T-cell (primary cell): ENCODE measurements around the gene GOLGA6C. TPM values are rescaled to one million over a fixed set of nuclear protein-coding genes. Genes with fewer than 3 reads are reported as not detected.
"Not testable (repeated sequence)": the region's sequence is repeated elsewhere in the genome, so short reads cannot be mapped to it uniquely, and the experiment has no call there.

Experiments
- ATAC-seq, 4 experiments: fragments of 200-7000 bp in 3 of 4; fragments of 150-1000 bp in 1 of 4; cut with Tn5 transposase; replicated peaks in 1 of 4; 1 replicate in 3 of 4; 2 replicates in 1 of 4; pipeline ENCODE4 v1.10.0; 2021; ENCODE audit warnings: moderate library complexity in 3 of 4, mild to moderate bottlenecking in 2 of 4, moderate number of reproducible peaks in 1 of 4
- CTCF ChIA-PET, 2 donors: fragments of 300-600 bp; sonication (Branson Sonifier 250); formaldehyde crosslinking; loops; one replicate each; lab custom pipeline; 2022; ENCODE audit warnings: antibody characterized with exemption in 2 of 2; lab: Charles Lee
- POLR2A ChIA-PET, 2 donors: fragments of 300-600 bp; sonication (Branson Sonifier 250); formaldehyde crosslinking; loops; one replicate each; lab custom pipeline; 2022; ENCODE audit warnings: antibody characterized with exemption in 2 of 2; lab: Charles Lee
- DNase-seq, 35 experiments: peaks; one replicate each; pipeline versions ENCODE4 v3.0.0 to v3.0.0-alpha.2; 2013 to 2023
- H3K27ac ChIP-seq: one replicate; pipeline ENCODE4 v1.5.1; 2013; ENCODE audit warnings: low read length
- H3K27me3 ChIP-seq, 2 experiments: replicated peaks in 1 of 2; 1 replicate in 1 of 2; 2 replicates in 1 of 2; pipeline versions ENCODE4 v1.6.1 to v1.7.0; 2013; ENCODE audit warnings: low read length in 1 of 2, mixed read lengths in 1 of 2; ENCODE audit not compliant: control insufficient read depth in 2 of 2, insufficient read depth in 2 of 2; ENCODE audit errors: extremely low read depth in 1 of 2
- H3K36me3 ChIP-seq, 2 donors: 1 replicate in 1 of 2; 2 replicates in 1 of 2; pipeline versions ENCODE4 v1.6.1 to v1.7.0; 2013; ENCODE audit warnings: low read length in 1 of 2; ENCODE audit not compliant: control insufficient read depth in 2 of 2, insufficient read depth in 1 of 2; ENCODE audit errors: extremely low read depth in 1 of 2
- H3K4me1 ChIP-seq, 2 experiments: 1 replicate in 1 of 2; 2 replicates in 1 of 2; pipeline versions ENCODE4 v1.6.1 to v1.7.0; 2013; ENCODE audit warnings: low read length in 2 of 2, mixed read lengths in 1 of 2; ENCODE audit not compliant: insufficient read depth in 2 of 2, control insufficient read depth in 1 of 2; ENCODE audit errors: extremely low read depth in 1 of 2
- H3K4me3 ChIP-seq, 2 donors: 1 replicate in 1 of 2; 2 replicates in 1 of 2; pipeline versions ENCODE4 v1.5.1 to v1.7.0; 2013; ENCODE audit warnings: mild to moderate bottlenecking in 2 of 2, low read length in 1 of 2, moderate library complexity in 1 of 2; ENCODE audit not compliant: control insufficient read depth in 1 of 2; ENCODE audit errors: extremely low read depth in 1 of 2
- H3K9me3 ChIP-seq: 2 replicates; pipeline ENCODE4 v1.7.0; 2013
- H3K27ac Mint-ChIP-seq, 2 donors: one replicate each; pipeline ENCODE4 v1.8.0; 2020 to 2021; ENCODE audit warnings: mild to moderate bottlenecking in 2 of 2, mixed read lengths in 2 of 2
- H3K27me3 Mint-ChIP-seq, 2 donors: one replicate each; pipeline ENCODE4 v1.8.0; 2021 to 2022; ENCODE audit warnings: mixed read lengths in 2 of 2
- H3K36me3 Mint-ChIP-seq: one replicate; pipeline ENCODE4 v1.8.0; 2021; ENCODE audit warnings: mixed read lengths
- H3K4me1 Mint-ChIP-seq, 3 donors: one replicate each; pipeline ENCODE4 v1.8.0; 2020 to 2022; ENCODE audit warnings: mixed read lengths in 3 of 3, mild to moderate bottlenecking in 1 of 3
- H3K4me3 Mint-ChIP-seq, 3 donors: one replicate each; pipeline ENCODE4 v1.8.0; 2020 to 2022; ENCODE audit warnings: mild to moderate bottlenecking in 3 of 3, mixed read lengths in 3 of 3, moderate library complexity in 3 of 3
- H3K9me3 Mint-ChIP-seq, 3 donors: one replicate each; pipeline ENCODE4 v1.8.0; 2020 to 2022; ENCODE audit warnings: mixed read lengths in 3 of 3
- WGBS: methylation state at CpG from one replicate; pipeline ENCODE4 v1.1.5; 2013; ENCODE audit warnings: missing lambda C conversion rate; ENCODE audit not compliant: insufficient coverage; 5-methylcytosine and 5-hydroxymethylcytosine counted together
- total RNA-seq, 35 experiments: library from RNA in 6 of 35; stranded (reverse) in 6 of 35; fragments of 120-200 nt in 1 of 35; gene quantifications; one replicate each; pipeline versions ENCODE4 v1.2.1 to v1.2.4 and lab custom pipeline; 2013 to 2026

GOLGA6C gene
- total RNA-seq, 5 donors from 2014 or later (not counting 1 experiment from before 2014, with no cell fraction given) = not detected

GRCh38 chr15:75235051-75235673 is 23.0 kb upstream of the GOLGA6C start:
- H3K4me1 ChIP-seq = no peaks in the 10 kb centered on the region
- no peak for DNase-seq

GRCh38 chr15:75235760-75236729 is 22.1 kb upstream of the GOLGA6C start:
- no peak overlapping the region for H3K27ac Mint-ChIP-seq
- Histone ChIP-seq H3K9me3 (no peaks in the 10 kb centered on the region), H3K4me3 (no peak overlapping the region), H3K4me1 (no peaks in the 10 kb centered on the region), H3K27me3 (peaks cover 0 to 69% of the 10 kb centered on the region in 2 experiments), H3K36me3 (no peaks in the 10 kb centered on the region), H3K27ac (no peak overlapping the region)
- ChIA-PET POLR2A (no interaction called here), CTCF (interaction anchor here (0.5 to 0.6 kb wide), 2 partner anchors 232 to 492 kb away, joined by 3 read pairs; no protein-coding TSS in a partner anchor)
- no peaks in the 10 kb centered on the region for H3K4me1 Mint-ChIP-seq
- 75% methylated on average over 9 of the region's 11 CpGs for WGBS
- H3K4me3 Mint-ChIP-seq = no peak overlapping the region
- ATAC-seq (no peak), DNase-seq (peak in 1 of 35 experiments; percentile 19)
- peaks cover 21 to 39% of the 10 kb centered on the region in 2 donors for H3K27me3 Mint-ChIP-seq
- H3K36me3 Mint-ChIP-seq = no peaks in the 10 kb centered on the region
- no peaks in the 10 kb centered on the region for H3K9me3 Mint-ChIP-seq

More at GRCh38 chr15:75235051-75235673, 23.0 kb upstream of the GOLGA6C start:
- Histone ChIP-seq H3K27ac (no peak overlapping the region), H3K27me3 (peaks cover 0 to 70% of the 10 kb centered on the region in 2 experiments), H3K9me3 (no peaks in the 10 kb centered on the region), H3K36me3 (no peaks in the 10 kb centered on the region), H3K4me3 (no peak overlapping the region)
- H3K4me3 Mint-ChIP-seq = no peak overlapping the region
- ChIA-PET CTCF (interaction anchor here in 1 of 2 donors (0.6 kb wide), 1 partner anchor 231 kb away, joined by 3 read pairs; no protein-coding TSS in a partner anchor), POLR2A (no interaction called here)
- WGBS = 78% methylated on average over 2 of the region's 10 CpGs
- no peaks in the 10 kb centered on the region for H3K9me3 Mint-ChIP-seq
- peaks cover 21 to 34% of the 10 kb centered on the region in 2 donors for H3K27me3 Mint-ChIP-seq
- H3K36me3 Mint-ChIP-seq = no peaks in the 10 kb centered on the region
- no peak for ATAC-seq
- H3K4me1 Mint-ChIP-seq = no peaks in the 10 kb centered on the region
- H3K27ac Mint-ChIP-seq = no peak overlapping the region

GRCh38 chr15:75237316-75237982 is 20.7 kb upstream of the GOLGA6C start:
- Histone ChIP-seq H3K36me3 (no peaks in the 10 kb centered on the region), H3K27me3 (peaks cover 0 to 57% of the 10 kb centered on the region in 2 experiments), H3K4me3 (no peak overlapping the region), H3K4me1 (no peaks in the 10 kb centered on the region), H3K27ac (no peak overlapping the region), H3K9me3 (no peaks in the 10 kb centered on the region)
- no peaks in the 10 kb centered on the region for H3K4me1 Mint-ChIP-seq
- ATAC-seq (no peak), DNase-seq (peak in 1 of 35 experiments; percentile 21)
- H3K27ac Mint-ChIP-seq = no peak overlapping the region
- ChIA-PET CTCF (no interaction called here), POLR2A (no interaction called here)
- no peak overlapping the region for H3K4me3 Mint-ChIP-seq
- no peaks in the 10 kb centered on the region for H3K9me3 Mint-ChIP-seq
- 77% methylated on average over 8 of the region's 11 CpGs for WGBS
- H3K36me3 Mint-ChIP-seq = no peaks in the 10 kb centered on the region
- peaks cover 11 to 29% of the 10 kb centered on the region in 2 donors for H3K27me3 Mint-ChIP-seq

- Histone ChIP-seq H3K27ac (no peak overlapping the region), H3K4me1 (no peaks in the 10 kb centered on the region), H3K27me3 (peaks cover 0 to 50% of the 10 kb centered on the region in 2 experiments), H3K4me3 (no peak overlapping the region), H3K9me3 (no peaks in the 10 kb centered on the region), H3K36me3 (no peaks in the 10 kb centered on the region)
- no peaks in the 10 kb centered on the region for H3K9me3 Mint-ChIP-seq
- H3K4me1 Mint-ChIP-seq = no peaks in the 10 kb centered on the region
- CTCF ChIA-PET = no interaction called here
- POLR2A ChIA-PET = no interaction called here
- H3K27ac Mint-ChIP-seq = no peak overlapping the region
- peaks cover 5 to 23% of the 10 kb centered on the region in 2 donors for H3K27me3 Mint-ChIP-seq
- H3K36me3 Mint-ChIP-seq = no peaks in the 10 kb centered on the region
- DNase-seq (peak in 1 of 35 experiments; percentile 22), ATAC-seq (no peak)
- WGBS = no CpG with 5 or more reads among the region's 5 CpGs
- H3K4me3 Mint-ChIP-seq = no peak overlapping the region
Measured at GRCh38 chr15:75238150-75238549, 20.0 kb upstream of the GOLGA6C start.

- H3K4me1 Mint-ChIP-seq, ATAC-seq, DNase-seq, H3K4me3 Mint-ChIP-seq, H3K27ac Mint-ChIP-seq, H3K4me1 ChIP-seq, H3K27ac ChIP-seq, H3K36me3 Mint-ChIP-seq, H3K36me3 ChIP-seq, H3K27me3 ChIP-seq, POLR2A ChIA-PET, CTCF ChIA-PET, H3K9me3 Mint-ChIP-seq, H3K4me3 ChIP-seq, H3K9me3 ChIP-seq: not testable (repeated sequence)
- peaks cover 9 to 13% of the 10 kb centered on the region in 2 donors for H3K27me3 Mint-ChIP-seq
- 60% methylated on average over 1 of the region's 1 CpG for WGBS
Measured at GRCh38 chr15:75245741-75246140, 12.4 kb upstream of the GOLGA6C start.

GRCh38 chr15:75248991-75249390 is 9.1 kb upstream of the GOLGA6C start:
- POLR2A ChIA-PET, CTCF ChIA-PET, H3K4me3 ChIP-seq, ATAC-seq, H3K4me1 Mint-ChIP-seq, H3K9me3 ChIP-seq, H3K36me3 ChIP-seq, H3K4me3 Mint-ChIP-seq, H3K9me3 Mint-ChIP-seq, H3K36me3 Mint-ChIP-seq, H3K4me1 ChIP-seq, H3K27ac Mint-ChIP-seq, H3K27ac ChIP-seq, DNase-seq: not testable (repeated sequence)
- peaks cover 0 to 12% of the 10 kb centered on the region in 2 experiments for H3K27me3 ChIP-seq
- H3K27me3 Mint-ChIP-seq = peaks cover 13 to 18% of the 10 kb centered on the region in 2 donors
- 81% methylated on average over 4 of the region's 6 CpGs for WGBS
